HG03460 (cell line): Measurements from ENCODE around the gene KNSTRN.

ENCODE experiments used
- ATAC-seq: cut with Tn5 transposase; IDR thresholded peaks from one replicate; pipeline ENCODE4 v1.9.1; 2021; ENCODE audit not compliant: unreplicated experiment

The KNSTRN gene, protein sequence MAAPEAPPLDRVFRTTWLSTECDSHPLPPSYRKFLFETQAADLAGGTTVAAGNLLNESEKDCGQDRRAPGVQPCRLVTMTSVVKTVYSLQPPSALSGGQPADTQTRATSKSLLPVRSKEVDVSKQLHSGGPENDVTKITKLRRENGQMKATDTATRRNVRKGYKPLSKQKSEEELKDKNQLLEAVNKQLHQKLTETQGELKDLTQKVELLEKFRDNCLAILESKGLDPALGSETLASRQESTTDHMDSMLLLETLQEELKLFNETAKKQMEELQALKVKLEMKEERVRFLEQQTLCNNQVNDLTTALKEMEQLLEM

GRCh38 chr15:40382580-40383456, at the start of gene KNSTRN:
KNSTRN (plus strand) TSS chr15:40382721; CDS start chr15:40382836, 115 bp downstream.
- ATAC-seq, result peak; percentile 96

GRCh38 chr15:40333922-40334492, 48.5 kb upstream of the KNSTRN start:
- peak; percentile 56 for ATAC-seq

GRCh38 chr15:40334541-40334940, 48.0 kb upstream of the KNSTRN start:
- no peak for ATAC-seq

DNA sequence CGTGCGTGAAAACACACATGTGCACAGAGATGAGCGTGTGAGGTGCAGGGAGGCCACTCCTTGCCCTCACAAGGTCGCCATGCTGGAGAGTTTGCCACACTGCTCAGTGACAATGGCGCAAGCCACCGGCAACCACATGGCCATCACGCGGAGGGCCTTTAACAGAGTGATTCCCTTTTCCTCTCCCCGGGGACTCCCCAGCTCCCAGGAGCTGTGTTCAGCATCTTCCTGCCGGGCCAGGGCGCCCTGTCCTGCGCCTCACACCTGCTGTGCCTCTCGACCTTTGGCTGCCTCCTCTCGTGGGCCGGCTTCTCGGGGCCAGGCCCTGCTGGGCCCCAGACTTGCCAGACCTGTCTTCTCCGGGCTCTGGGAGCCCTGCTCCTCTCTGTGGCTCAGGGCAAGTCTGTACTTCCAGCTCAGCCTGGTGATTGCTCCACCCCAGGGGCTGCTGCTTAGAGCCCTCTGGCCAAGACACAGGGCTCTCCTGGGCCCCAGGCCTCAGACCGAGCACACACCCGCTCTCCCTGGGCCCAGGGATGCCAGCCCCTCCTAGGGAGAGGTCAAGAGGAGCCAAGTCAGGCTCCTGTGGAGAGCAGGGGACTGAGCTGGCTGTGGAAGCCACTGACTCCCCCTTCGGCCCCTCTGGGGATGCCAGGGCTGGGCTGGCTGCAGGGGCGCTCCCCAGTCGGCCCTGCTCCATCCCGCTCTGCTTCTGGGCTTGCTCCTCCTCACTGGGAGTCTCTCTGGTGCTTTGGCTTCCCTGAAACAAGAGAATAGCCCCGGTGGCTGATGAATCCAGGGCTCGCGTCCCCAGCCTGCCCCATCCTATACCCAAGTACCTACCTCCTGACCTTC, 47.4 kb upstream of the KNSTRN start:
- no peak for ATAC-seq

DNA sequence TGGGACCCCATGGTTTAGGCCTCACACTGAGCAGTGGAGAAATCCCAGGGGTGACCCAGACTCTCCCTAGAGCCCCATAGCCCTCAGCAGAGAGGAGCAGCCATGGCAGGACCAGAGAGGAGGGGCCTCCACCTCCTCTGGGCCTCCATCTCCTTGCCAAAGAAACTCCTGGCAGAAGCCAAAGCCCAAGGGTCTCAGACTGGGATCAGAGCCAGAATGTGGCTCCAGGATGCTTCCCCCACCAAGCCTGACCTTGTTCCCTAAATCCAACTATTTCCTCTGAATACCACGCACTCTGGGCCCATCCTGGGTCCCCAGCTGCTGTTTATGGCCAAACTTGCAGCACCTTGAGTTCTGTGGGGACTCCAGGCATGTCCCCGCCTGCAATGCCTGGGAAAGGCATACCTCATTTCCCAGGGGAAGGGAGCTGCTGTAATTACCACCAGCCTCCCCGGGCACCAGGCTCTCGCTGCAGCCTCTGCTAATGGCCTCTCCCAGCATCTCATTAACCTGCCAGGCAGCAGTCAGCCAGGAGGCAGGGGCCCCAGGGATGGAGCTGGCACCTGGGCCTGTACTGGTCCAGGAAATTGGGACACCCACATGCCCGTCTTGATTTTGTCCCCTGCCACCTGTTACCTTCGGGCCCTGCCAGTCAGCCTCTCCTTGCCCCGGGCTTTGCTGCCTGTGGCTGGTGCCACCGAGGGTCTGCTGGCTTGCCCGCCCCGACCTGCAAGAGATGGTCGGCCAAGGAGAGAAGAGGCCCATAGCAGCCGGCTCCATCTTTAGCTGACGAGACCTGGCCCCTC, 46.4 kb upstream of the KNSTRN start:
- ATAC-seq, result no peak

GRCh38 chr15:40336744-40337122, 45.8 kb upstream of the KNSTRN start:
- ATAC-seq, result no peak

GRCh38 chr15:40337597-40337996, 44.9 kb upstream of the KNSTRN start:
- ATAC-seq, result no peak

DNA sequence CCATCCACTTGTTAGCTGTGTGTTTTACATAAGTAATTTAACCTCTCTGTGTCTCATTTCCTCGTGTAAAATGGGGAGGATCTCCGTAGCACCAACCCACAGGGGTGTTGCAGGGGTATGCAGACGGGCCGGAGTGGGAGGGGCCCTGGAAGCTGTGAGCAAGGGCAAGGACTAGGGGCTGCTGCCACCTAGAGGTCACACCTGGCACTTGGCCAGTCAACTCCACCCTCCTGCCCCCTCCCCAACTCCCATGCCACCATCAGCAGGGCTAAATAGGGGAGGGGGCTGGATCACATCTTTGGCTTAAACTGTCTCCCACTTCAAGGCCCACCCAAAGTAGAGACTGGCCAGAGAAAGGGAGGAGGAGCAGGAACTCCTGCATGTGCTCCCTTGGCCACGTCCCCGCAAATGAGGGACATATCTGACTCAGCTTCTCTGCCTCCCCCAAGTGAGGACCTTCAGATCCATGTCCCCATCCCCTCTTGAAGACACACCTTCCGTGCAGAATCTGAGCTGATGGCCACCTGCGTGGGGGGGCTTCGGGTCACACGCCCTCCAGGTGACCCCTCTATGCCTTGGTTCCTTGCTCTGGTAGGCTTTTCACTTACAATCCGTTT, 44.4 kb upstream of the KNSTRN start:
- ATAC-seq, result no peak

DNA sequence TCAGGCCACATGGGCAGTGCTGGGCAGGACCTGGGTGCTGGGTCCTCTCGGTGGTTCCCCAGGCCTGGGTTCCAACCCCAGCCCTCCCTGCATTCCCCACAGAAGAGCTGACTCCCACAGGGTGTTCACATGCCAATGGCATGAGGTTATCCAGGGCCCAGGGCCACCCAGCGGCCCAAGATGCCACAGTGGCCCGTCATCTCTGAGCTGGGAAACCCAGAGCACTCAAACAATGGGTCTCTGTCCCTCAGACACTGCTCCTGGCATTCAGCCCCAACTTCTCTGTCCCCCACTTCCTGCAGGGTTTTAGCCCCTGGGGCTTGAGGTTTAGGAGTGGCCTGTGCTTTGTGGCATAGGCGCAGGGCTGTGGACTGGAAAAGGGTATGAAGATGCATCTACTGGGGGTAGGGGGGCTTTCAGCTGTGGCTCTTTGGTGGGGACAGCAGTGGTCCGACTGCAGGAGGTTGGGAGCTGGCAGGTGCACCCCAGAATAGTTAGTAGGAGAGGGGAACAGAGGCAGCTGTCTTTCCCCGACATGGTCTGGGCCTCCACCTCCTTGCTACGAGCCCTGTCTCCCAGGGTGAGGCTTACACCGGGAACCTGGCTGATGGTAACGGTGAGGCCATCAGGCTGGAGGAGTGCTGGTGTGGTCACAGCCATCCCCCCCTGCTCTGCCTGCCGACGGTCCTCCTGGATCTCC, 43.5 kb upstream of the KNSTRN start:
- ATAC-seq, result no peak

DNA sequence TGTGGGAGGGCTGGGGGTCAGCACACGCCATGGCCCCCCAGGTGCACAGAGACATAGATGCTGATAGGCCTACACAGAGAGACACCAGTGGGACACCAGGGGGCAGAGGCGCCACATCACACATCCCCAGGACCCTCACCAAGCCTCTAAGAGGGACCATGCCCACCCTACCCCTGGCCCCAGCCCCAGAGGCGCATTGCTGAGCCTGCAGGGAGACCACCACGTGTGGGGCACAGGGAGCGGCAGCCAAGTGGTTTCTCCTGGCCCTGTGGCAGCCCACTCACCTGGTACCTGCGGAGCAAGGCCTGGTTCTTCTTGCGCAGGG, 42.9 kb upstream of the KNSTRN start:
- ATAC-seq, result no peak

GRCh38 chr15:40340038-40340739, 42.3 kb upstream of the KNSTRN start:
- ATAC-seq, result no peak

DNA sequence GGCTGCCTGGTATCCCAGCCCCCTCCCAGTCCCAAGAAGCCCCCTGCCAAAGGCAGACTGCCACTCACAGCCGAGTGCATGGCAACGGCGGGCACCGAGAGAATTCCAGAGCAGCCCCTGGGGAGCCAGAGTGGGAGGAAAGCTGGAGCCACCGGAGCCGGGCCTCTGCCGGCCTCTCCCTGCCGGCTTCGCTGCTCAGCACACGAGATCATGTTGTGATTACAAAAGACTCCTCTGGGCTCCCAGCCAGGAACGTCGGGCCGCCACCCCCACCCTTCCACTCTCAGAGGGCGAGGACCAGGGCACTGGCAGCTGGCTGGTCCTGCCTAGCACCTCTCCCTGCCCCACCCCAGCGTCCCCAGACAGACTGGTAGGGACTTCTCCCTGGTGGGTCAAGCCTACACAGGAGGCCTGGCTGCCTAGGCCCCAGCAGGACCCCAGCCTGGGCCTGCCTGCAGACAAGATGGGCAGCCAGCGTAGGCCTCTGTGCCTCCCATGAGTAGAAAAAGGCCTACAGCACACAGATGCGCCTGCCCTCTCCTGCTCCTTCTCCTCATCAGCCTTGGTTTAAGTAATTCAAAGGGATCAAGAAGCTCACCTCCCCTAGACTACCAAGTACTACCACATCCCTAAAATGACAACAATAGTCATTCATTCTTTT, 41.7 kb upstream of the KNSTRN start, which contains the start of gene CCDC9B:
Gene CCDC9B, minus strand, starts transcription at position 200 of the 661 bp plus-strand sequence. Its CDS starts 120 bp downstream, at position 80.
- ATAC-seq, result no peak

DNA sequence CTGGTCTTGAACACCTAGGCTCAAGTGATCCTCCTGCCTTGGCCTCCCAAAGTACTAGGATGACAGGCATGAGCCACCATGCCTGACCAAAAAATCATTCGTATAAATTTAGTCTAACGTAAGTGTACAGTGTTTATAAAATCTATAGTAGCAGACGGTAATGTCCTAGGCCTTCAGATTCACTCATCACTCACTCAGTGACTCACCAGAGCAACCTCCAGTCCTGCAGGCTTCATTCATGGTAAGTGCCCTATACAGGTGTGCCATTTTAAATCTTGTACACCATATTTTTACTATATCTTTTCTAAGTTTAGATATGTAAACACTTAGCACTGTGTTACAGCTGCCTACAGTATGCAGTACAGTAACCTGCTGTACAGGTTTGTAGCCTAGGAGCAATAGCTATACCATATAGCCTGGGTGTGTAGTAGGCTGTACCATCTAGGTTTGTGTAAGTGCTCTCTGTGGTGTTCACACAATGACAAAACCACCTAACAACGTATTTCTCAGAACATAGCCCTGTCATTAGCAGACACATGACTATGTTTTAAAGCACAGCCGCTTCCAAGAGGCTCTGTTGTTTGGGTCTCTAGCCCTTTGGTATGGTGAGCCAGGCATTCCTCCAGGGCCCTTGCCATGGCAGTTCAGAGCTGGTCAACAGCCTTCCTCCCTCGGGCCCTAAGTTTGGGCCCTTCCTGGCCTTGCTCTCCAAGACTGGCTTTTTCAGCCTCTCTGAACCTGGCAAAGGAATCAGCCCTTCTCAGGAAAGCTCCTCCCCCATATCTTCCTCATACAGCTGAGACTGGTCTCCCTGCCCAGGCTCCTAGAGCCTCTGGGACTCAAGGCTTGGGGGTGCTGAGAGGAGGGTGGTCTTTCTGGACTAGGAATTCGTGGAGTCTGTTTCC, 39.9 kb upstream of the KNSTRN start:
- ATAC-seq, result no peak

- no peak for ATAC-seq
Measured at GRCh38 chr15:40343512-40343911, 39.0 kb upstream of the KNSTRN start.

DNA sequence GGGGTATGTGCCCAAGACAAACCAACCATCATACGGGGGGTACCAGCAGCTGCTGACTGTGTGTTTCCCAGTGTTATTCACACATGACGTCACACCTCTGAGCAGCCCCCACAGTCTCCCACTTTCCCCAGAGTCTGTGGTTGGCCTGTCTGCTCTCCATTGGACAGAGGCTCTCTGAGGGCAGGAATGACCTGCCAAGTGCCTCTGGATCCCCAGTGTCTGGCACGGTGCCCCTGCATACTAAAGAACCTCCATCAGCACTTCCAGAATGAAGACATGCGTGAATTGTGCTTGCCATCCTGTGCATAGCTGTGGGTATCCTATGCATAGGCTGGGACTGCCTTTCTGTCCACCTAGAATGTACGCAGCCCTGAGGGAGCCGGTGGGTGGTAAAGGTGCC, 38.3 kb upstream of the KNSTRN start:
- no peak for ATAC-seq

DNA sequence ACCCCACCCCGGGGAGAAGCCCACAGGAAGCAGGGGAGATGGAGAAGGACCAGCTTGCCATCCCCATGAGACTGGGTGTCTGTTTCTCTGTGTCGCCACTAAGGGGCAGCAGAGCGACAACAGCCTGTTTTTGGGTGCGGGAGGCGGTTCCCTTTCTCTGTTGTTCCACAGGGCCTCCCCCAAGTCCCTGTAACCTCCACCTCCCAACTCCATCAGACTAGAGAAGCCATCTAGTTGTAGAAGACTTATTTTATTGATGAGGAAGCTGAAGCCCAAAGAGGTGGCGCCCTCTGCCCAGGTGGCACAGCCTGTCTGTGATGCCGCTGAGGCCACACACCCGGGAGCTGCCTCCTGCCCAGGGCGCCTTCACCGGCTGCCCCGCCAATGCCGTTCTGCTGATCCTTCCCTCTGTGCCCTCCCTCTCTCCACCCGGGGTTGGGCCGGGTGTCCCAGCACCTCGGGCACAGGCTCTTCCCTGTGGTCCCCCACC, 37.8 kb upstream of the KNSTRN start:
- ATAC-seq, result no peak
